MM.1S (cell line): ENCODE measurements around the gene COG5.

ENCODE experiments used
- EZH2 ChIP-seq: fragments of 300-600 bp; sonication (generic); optimal IDR thresholded peaks from 2 replicates; pipeline ENCODE3; 2017; ENCODE audit warnings: low read depth, mild to moderate bottlenecking, antibody characterized with exemption, low read length, mixed read lengths
- EZH2phosphoT487 ChIP-seq: fragments of 300-600 bp; sonication (generic); IDR thresholded peaks from 2 replicates; pipeline ENCODE4 v1.6.1; 2018; ENCODE audit warnings: antibody characterized with exemption, low read length
- TF ChIP-seq, protein P1 (sequence below): fragments of 300-600 bp; sonication (generic); IDR thresholded peaks from 2 replicates; pipeline ENCODE4 v1.5.1; 2016; ENCODE audit warnings: antibody characterized with exemption, low read length, mixed read lengths

DNA sequence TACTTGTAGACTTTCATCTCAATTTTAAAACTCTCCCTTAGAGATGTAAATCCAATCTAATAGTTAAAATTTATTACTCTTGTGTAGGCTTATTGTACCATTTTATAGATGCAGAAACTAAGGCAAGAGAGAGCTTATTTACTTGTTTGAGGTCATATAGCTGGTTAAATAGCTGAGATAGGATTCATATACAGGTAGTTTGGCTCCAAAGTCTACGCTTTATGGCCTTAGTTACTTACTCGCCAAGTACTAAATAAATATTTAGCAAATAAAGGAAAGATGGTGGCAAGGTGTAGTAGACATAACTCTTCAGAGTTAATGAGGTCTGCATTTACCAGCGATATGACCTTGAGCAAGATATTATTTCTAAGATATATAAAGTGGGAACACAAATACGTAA, 308.1 kb downstream of the COG5 start:
- TF ChIP-seq, protein P1, sequence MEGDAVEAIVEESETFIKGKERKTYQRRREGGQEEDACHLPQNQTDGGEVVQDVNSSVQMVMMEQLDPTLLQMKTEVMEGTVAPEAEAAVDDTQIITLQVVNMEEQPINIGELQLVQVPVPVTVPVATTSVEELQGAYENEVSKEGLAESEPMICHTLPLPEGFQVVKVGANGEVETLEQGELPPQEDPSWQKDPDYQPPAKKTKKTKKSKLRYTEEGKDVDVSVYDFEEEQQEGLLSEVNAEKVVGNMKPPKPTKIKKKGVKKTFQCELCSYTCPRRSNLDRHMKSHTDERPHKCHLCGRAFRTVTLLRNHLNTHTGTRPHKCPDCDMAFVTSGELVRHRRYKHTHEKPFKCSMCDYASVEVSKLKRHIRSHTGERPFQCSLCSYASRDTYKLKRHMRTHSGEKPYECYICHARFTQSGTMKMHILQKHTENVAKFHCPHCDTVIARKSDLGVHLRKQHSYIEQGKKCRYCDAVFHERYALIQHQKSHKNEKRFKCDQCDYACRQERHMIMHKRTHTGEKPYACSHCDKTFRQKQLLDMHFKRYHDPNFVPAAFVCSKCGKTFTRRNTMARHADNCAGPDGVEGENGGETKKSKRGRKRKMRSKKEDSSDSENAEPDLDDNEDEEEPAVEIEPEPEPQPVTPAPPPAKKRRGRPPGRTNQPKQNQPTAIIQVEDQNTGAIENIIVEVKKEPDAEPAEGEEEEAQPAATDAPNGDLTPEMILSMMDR: no peak
- no peak for TF ChIP-seq EZH2
- no peak for TF ChIP-seq EZH2phosphoT487
